GM23248 (cell line): ENCODE results near the gene ITGB7. TPM values are rescaled to one million over a fixed set of nuclear protein-coding genes. Genes with fewer than 3 reads are reported as not detected.
A peak's percentile ranks its signal among the peaks of the same experiment; 100 is the strongest.

Experiments
- DNase-seq: peaks from one replicate; pipeline ENCODE4 v3.0.0-alpha.2; 2015
- H2AFZ ChIP-seq: fragments of 200-600 bp; sonication (generic); 2 replicates; pipeline ENCODE4 v1.6.1; 2016; ENCODE audit warnings: antibody characterized with exemption
- H3F3A ChIP-seq: fragments of 200-600 bp; sonication (generic); 2 replicates; pipeline ENCODE4 v1.6.1; 2016; ENCODE audit warnings: mild to moderate bottlenecking, antibody characterized with exemption, mixed run types; ENCODE audit not compliant: insufficient read depth
- H3K27ac ChIP-seq: fragments of 200-600 bp; sonication (generic); 2 replicates; pipeline ENCODE4 v1.5.1; 2016; ENCODE audit warnings: mild to moderate bottlenecking
- H3K27me3 ChIP-seq: fragments of 200-600 bp; sonication (generic); replicated peaks from 2 replicates; pipeline ENCODE4 v1.6.1; 2016; ENCODE audit warnings: mild to moderate bottlenecking; ENCODE audit not compliant: insufficient read depth
- H3K36me3 ChIP-seq: fragments of 200-600 bp; sonication (generic); 2 replicates; pipeline ENCODE4 v1.6.1; 2016; ENCODE audit warnings: low read depth, mild to moderate bottlenecking
- H3K4me1 ChIP-seq: fragments of 200-600 bp; sonication (generic); 2 replicates; pipeline ENCODE4 v1.6.1; 2016; ENCODE audit warnings: mild to moderate bottlenecking; ENCODE audit not compliant: insufficient read depth
- H3K4me2 ChIP-seq: fragments of 200-600 bp; sonication (generic); one replicate; pipeline ENCODE4 v1.6.1; 2016; ENCODE audit warnings: mild to moderate bottlenecking; ENCODE audit not compliant: unreplicated experiment
- H3K4me3 ChIP-seq: fragments of 200-600 bp; sonication (generic); 2 replicates; pipeline ENCODE4 v1.5.1; 2016; ENCODE audit warnings: mild to moderate bottlenecking
- H3K79me2 ChIP-seq: fragments of 200-600 bp; sonication (generic); 2 replicates; pipeline ENCODE4 v1.6.1; 2016; ENCODE audit warnings: mild to moderate bottlenecking; ENCODE audit not compliant: insufficient read depth
- H3K9ac ChIP-seq: fragments of 200-600 bp; sonication (generic); 2 replicates; pipeline ENCODE4 v1.6.1; 2016; ENCODE audit warnings: mild to moderate bottlenecking
- H3K9me2 ChIP-seq: fragments of 200-600 bp; sonication (generic); 2 replicates; pipeline ENCODE4 v1.6.1; 2016; ENCODE audit warnings: mixed run types, mild to moderate bottlenecking, moderate library complexity; ENCODE audit not compliant: insufficient read depth
- H3K9me3 ChIP-seq: fragments of 200-600 bp; sonication (generic); one replicate; pipeline ENCODE4 v1.6.1; 2017; ENCODE audit warnings: low read depth
- H4K20me1 ChIP-seq: fragments of 200-600 bp; sonication (generic); 2 replicates; pipeline ENCODE4 v1.6.0; 2016; ENCODE audit not compliant: insufficient read depth
- EZH2 ChIP-seq: fragments of 200-600 bp; sonication (generic); IDR thresholded peaks from 2 replicates; pipeline ENCODE4 v1.6.1; 2018; ENCODE audit warnings: antibody characterized with exemption, mild to moderate bottlenecking; ENCODE audit not compliant: insufficient read depth, poor library complexity, severe bottlenecking
- EZH2phosphoT487 ChIP-seq: fragments of 200-600 bp; sonication (generic); IDR thresholded peaks from 2 replicates; pipeline ENCODE4 v1.6.1; 2018; ENCODE audit warnings: antibody characterized with exemption, moderate library complexity, mild to moderate bottlenecking, low read depth; ENCODE audit not compliant: insufficient read depth
- WGBS, 2 experiments: methylation state at CpG; one replicate each; pipeline ENCODE4 v1.1.6; 2015 to 2017; ENCODE audit warnings: low lambda C conversion rate in 2 of 2, low coverage in 1 of 2; ENCODE audit errors: missing lambda C conversion rate in 2 of 2; 5-methylcytosine and 5-hydroxymethylcytosine counted together
- in situ Hi-C: fragments of 300-500 bp; cut with MboI; formaldehyde crosslinking; loops from 2 replicates; pipeline ENCODE4 v1.15.0; 2020
- polyA plus RNA-seq: library from polyadenylated mRNA; unstranded; fragments of >200 nt; fragmentation: Nextera tagmentation; extraction: Ambion mirVana; gene quantifications from 2 replicates; pipeline ENCODE4 v1.2.1, GENCODE V29; 2016
- total RNA-seq: library from RNA; depleted of rRNA; stranded (reverse); fragments of >200 nt; shearing (Covaris generic); gene quantifications from 2 replicates; pipeline ENCODE4 v1.2.3, GENCODE V29; 2014

The ITGB7 gene
- total and polyA plus RNA-seq, 2 experiments from 2014 or later = 1.2 to 1.4 TPM

GRCh38 chr12:53219292-53219955 lies 12.4 kb upstream of the ITGB7 start:
- H3K4me2 ChIP-seq = peak overlapping the region; percentile 83
- peaks cover 51% of the 10 kb centered on the region for H3K79me2 ChIP-seq
- in situ Hi-C loops = loop anchor here (10.0 kb wide), 1 partner anchor 65 kb away; no protein-coding TSS in a partner anchor
- TF ChIP-seq EZH2phosphoT487 (no peak), EZH2 (no peak)
- peaks cover 57% of the 10 kb centered on the region for H3K4me1 ChIP-seq
- H3F3A ChIP-seq = peaks cover 47% of the 10 kb centered on the region
- no peaks in the 10 kb centered on the region for H3K9me3 ChIP-seq
- peak overlapping the region; percentile 99 for H3K27ac ChIP-seq
- 1 to 2% methylated on average over 27 of the region's 27 CpGs for WGBS, 2 experiments
- peak; percentile 84 for DNase-seq
- peak overlapping the region; percentile 87 for H3K9ac ChIP-seq
- peak overlapping the region; percentile 87 for H3K4me3 ChIP-seq
- H4K20me1 ChIP-seq = no peaks in the 10 kb centered on the region
- no peaks in the 10 kb centered on the region for H3K9me2 ChIP-seq
- H3K27me3 ChIP-seq = no peaks in the 10 kb centered on the region
- H3K36me3 ChIP-seq = peaks cover 3% of the 10 kb centered on the region; the same call in 1 of the 2 replicates
- no peak overlapping the region for H2AFZ ChIP-seq

- Histone ChIP-seq H3K9ac (peak overlapping the region; percentile 87), H2AFZ (no peak overlapping the region), H3K9me3 (no peaks in the 10 kb centered on the region), H4K20me1 (no peaks in the 10 kb centered on the region), H3F3A (peaks cover 47% of the 10 kb centered on the region), H3K27ac (peak overlapping the region; percentile 99), H3K4me3 (peak overlapping the region; percentile 87), H3K4me2 (peak overlapping the region; percentile 83), H3K27me3 (no peaks in the 10 kb centered on the region), H3K4me1 (peaks cover 50% of the 10 kb centered on the region), H3K79me2 (peaks cover 58% of the 10 kb centered on the region), H3K9me2 (no peaks in the 10 kb centered on the region), H3K36me3 (peaks cover 10% of the 10 kb centered on the region; the same call in 1 of the 2 replicates)
- DNase-seq = peak; percentile 69
- in situ Hi-C loops = loop anchor here (10.0 kb wide), 1 partner anchor 66 kb away; no protein-coding TSS in a partner anchor
- TF ChIP-seq EZH2 = no peak
- no peak for TF ChIP-seq EZH2phosphoT487
- WGBS, 2 experiments = 1% methylated on average over 14 to 30 of the region's 30 CpGs
Measured at GRCh38 chr12:53218551-53219291, 11.7 kb upstream of the ITGB7 start.

GRCh38 chr12:53217931-53218307 lies 10.9 kb upstream of the ITGB7 start:
- Histone ChIP-seq H3K4me3 (peak overlapping the region; percentile 87), H3K79me2 (peaks cover 59% of the 10 kb centered on the region), H3K9ac (peak overlapping the region; percentile 87), H3K27ac (peak overlapping the region; percentile 99), H4K20me1 (no peaks in the 10 kb centered on the region), H3F3A (peaks cover 47% of the 10 kb centered on the region), H3K4me2 (peak overlapping the region; percentile 83), H3K9me2 (no peaks in the 10 kb centered on the region), H3K36me3 (peaks cover 16% of the 10 kb centered on the region), H3K27me3 (no peaks in the 10 kb centered on the region), H3K4me1 (peaks cover 42% of the 10 kb centered on the region), H3K9me3 (no peaks in the 10 kb centered on the region), H2AFZ (no peak overlapping the region)
- DNase-seq = peak; percentile 72
- in situ Hi-C loops = loop anchor here (10.0 kb wide), 1 partner anchor 67 kb away; no protein-coding TSS in a partner anchor
- WGBS, 2 experiments = 5 to 6% methylated on average over 3 of the region's 3 CpGs
- TF ChIP-seq EZH2 = no peak
- TF ChIP-seq EZH2phosphoT487 = no peak

- TF ChIP-seq EZH2 = no peak
- no peak for TF ChIP-seq EZH2phosphoT487
- DNase-seq = peak; percentile 86
- peaks cover 36% of the 10 kb centered on the region for H3K4me1 ChIP-seq
- no peaks in the 10 kb centered on the region for H3K27me3 ChIP-seq
- in situ Hi-C loops = loop anchor here (10.0 kb wide), 1 partner anchor 68 kb away; no protein-coding TSS in a partner anchor
- H2AFZ ChIP-seq = no peak overlapping the region
- H3K9me2 ChIP-seq = no peaks in the 10 kb centered on the region
- peak overlapping the region; percentile 83 for H3K4me2 ChIP-seq
- H3K36me3 ChIP-seq = peaks cover 23% of the 10 kb centered on the region
- H3F3A ChIP-seq = peaks cover 45% of the 10 kb centered on the region
- WGBS, 2 experiments = 16 to 20% methylated on average over 18 to 19 of the region's 19 CpGs
- H3K27ac ChIP-seq = peak overlapping the region; percentile 99
- H3K9me3 ChIP-seq = no peaks in the 10 kb centered on the region
- H3K79me2 ChIP-seq = peaks cover 59% of the 10 kb centered on the region
- H4K20me1 ChIP-seq = no peaks in the 10 kb centered on the region
- peak overlapping the region; percentile 87 for H3K9ac ChIP-seq
- H3K4me3 ChIP-seq = peak overlapping the region; percentile 87
Measured at GRCh38 chr12:53217051-53217930, 10.2 kb upstream of the ITGB7 start.
